Embryonic facial prominence (tissue), 1 donor: ENCODE results near the gene WNT6.

ENCODE experiments used
- DNase-seq: peaks from one replicate; pipeline ENCODE4 v3.0.0-alpha.2; 2016; ENCODE audit errors: extremely low spot score

Gene WNT6

DNA sequence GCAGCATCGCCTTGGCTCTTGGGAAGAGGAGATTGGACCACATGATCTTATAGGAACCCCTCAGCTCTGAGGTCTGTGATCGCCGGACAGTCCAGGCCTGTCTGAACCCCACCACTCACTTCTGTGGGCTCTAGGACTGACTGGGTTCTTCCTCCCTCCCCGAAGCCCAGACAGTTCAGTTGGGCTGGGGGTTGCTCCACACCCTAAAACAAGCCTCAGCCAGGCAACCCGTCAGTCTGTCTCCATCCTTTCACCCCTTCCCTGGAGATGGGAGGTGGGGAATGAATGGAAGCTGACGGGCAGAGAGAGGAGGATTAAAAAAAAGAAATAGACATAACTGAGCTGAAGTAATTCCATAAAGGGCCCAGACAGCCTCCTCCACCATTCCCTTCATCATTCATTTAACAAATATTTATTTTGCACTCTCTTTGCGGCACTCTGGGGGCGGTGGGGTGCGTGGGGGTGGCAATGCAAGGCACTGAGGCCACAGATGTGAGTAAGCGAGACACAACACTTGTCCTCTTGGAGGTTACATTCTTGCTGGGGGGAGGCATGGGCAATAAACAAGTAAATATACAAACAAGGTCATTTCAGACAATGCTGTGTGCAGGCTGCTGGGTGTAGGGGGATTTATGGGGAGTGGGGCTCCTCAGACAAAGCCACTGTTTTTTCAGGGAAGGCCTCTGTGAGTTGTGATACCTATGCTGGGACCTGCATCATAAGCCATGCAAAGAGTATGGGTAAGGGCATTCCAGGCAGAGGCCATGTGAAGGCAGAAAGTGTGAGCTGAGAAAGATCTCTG is 33.9 kb downstream of the WNT6 start:
- no peak for DNase-seq

DNA sequence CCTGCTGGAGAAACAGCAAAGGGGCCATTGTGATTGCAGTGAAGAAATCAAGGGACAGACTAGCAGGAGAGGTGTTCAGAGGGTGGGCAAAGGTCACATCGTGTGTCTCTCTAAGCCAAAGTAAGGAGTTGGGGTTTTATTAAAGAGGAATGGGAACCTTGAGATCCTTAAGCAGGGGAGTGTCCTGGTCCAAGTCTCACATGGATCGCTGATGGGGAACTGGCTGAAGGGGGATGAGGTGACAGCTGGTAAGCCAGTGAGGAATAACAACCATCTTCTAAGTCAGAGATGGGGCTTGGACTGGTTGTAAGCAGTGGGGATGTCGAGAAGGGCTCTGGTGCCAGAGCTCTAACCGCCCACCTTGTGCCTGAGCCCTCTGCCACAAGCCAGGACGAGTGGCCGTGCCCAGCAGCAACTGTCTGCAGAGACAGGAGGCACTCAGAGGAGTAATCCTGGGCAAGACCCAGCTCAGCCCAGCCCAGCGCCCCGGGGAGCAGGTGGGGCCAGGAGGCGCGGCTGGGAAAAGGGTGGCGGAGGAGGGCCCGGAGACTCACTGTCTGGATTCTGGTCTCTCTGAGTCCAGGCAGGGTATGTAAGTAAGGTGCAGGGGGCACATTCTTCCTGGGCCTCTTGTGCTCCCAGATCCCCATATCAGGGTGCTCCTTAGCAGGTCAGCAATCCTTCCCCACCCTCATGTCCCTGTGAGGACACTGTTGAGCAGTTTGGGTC is 34.7 kb downstream of the WNT6 start:
- DNase-seq, result no peak

DNA sequence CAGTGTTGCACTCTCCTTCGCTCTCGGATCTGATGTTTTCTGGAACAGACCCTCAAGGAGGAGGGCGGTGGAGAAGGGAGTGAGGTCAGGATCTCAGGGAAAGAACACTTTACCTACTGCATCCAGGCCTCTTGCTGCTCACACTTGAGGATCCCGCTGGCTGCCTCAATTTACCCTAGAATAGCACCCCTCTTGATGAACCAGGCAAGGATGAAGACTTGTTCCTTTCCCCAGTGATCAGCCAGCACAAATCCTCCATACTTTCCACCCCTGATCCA is 35.2 kb downstream of the WNT6 start:
- no peak for DNase-seq

DNA sequence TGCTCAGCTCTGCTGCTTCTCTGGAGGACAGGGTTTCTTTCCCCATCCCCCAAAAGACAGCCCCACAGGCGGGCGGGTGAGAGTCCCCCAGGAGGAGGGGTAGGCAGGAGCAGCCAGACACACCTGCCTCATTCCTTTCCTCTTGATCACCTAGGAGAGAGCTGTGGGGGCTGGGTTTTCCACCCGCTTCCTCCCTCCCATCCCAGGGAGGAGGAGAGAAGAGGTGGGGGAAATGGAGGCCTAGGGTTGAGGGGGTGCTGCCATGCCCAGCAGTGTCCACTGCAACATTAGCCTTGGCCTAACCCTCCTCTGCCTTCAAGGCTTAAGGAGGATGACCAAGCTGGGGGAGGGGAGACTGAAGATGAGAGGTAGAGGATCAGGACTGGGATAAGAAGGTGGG is 35.7 kb downstream of the WNT6 start:
- DNase-seq, result no peak

DNA sequence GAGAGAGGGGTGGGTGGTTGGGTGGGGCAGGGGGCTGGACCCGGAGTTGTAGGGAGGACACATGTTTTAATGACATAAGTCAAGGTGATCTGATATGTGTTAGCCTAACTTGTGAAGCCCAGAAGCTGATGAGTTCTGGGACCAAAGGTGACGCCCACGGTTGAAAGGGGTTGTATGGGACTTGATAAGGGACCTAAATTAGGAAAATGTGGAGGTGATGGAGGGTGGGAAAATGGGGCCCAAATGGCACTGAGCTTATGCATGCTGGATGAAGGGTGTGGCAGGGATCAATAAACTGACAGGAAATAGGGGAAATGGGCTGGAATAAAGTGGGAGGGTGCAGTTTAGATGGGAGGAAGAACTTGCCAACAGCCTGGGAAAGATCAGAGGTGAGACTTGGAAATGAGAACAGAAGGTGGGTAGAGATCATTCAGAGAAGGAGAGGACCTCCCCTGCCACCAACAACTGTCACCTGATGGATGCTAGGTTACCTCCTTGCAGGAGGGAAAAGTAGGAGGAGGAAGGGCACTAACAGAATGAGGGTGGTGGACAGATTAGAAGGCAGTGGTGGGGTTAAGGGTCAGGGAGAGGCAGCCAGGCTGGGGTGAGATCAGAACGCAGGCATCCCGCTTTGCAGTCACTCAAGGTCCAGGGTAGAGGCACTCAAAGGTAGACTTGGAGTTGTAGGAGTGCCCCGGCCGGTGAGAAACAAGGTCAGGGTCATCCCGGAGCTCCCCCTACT is 36.3 kb downstream of the WNT6 start:
- DNase-seq, result no peak

DNA sequence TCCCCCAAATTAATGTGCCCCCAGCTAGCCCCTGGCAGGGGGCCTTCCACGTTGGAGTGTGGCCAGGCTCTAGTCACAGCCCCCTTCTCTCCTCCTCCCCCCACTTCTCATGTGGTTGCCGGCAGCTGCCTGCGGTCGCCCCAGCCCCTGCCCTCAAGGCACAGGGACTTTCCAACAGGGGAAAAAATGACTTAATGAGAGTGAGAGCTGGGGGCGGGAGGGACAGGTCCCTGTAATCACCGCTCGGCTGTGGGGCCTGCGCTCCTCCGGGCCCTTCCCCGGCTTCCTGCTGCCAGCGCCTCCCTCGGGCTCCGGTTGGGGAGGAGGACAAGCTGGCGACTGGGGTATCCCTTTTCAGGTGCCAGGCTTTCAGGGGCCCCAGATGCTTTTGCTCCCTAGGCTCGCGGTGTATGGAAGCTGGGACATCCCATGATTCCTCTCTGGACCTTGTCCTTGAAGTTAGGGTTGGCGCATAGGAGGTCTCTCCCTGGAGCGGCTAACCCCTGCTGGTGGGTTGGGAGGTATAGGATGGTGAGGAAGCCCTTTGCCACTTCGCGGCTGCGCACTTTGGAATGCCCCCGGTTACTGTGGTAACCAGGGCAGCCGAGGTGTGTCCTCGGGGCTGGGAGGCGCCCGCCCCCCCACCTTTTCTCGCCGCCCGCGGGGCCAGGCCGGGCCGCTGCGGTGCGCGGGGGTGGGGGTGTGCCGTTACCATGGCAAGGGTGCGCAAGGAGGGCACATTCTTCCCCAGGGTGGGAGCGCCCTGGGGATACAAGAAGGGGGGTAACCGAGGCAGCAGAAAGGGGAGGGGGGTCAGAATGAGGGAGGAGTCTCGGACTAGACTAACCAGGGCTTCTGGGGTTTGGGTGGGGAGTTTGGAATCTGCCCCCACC is 37.1 kb downstream of the WNT6 start:
- DNase-seq, result no peak

DNA sequence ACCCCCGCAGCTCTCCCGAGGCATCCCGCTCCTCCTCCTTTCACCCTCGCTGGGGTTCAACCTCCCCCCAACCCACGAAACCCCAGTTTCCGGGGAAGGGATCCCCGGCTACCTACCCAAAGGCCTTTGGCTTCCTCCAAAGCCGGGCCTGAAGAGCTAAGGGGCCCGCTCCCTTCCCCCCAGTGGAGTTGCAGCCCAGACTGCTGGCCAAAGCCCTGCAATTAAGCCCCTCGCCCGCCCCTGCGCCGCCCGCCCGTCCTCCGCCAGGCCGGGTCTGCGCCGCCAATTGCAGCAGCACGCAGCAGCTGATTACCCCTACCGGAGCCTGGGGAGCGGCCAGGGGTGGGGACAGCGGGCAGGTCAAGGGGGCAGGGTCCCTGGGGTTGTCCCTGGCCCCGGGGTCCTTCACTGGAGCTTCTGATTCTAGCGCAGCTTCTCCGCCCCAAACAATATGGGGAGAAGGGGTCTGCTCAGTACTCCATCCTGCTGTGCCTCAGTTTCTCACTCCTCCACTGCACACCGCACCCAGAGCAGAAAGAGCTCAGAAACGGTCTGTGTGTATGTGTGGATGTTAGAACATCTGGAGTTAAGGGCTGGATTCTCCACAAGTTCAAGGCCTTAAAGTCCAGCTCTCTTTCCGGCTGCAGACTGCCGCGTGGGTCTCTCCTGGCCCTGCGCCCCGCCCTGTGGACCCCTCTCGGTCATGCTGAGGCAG is 37.9 kb downstream of the WNT6 start:
- DNase-seq, result no peak

DNA sequence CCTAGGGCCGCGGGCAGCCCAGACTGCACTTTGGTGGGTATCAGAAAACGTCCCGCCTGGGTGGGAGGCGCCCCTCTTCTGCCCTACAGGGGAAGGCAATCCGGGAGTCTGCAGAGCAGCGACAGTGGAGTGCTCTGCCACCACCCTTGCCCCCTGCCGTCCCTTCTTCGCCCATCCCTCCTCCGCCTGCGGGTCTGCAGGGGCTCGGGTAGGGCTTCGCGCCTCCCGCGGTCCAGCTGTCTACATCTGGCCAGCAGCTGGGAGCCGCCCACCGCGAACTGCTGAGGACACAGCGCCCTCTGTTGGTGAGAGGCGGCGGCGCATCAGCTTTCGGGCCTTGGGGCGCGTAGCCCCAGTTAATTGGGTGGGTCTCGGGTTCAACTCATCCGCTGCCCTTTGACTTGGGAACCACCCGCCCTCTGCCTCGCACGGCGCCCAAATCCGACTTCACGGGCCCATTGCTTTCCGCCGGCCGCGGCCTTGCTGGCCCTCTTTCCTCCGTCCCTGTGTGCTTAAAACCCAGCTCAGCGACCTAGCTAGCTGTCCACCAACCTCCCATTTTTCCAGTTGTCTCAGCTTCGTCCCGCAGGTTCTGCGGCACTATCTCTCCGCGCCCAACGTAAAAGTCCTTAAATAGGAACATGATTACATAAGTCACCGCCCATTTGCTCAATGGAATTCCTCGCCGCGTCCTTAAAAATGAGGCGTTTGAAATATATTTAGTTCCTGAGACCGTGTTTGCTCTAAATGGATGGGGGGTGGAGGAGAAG is 38.7 kb downstream of the WNT6 start:
- DNase-seq, result no peak

DNA sequence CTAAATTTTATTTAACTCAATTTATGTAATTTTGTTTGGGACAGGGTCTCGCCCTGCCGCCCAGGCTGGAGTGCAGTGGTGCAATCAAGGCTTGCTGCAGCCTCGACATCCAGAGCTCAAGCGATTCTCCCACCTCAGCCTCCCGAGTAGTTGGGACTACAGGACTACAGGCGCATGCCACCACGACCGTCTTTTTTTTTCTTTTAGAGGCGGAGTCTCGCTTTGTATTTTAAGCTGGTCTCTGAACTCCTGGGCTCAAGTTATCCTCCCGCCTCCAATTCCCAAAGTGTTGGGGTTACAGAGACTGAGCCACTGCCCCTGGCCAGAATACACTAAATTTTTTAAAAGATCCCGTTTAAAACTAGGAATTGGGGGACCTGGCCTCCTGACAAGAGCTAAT is 39.5 kb downstream of the WNT6 start:
- DNase-seq, result no peak

DNA sequence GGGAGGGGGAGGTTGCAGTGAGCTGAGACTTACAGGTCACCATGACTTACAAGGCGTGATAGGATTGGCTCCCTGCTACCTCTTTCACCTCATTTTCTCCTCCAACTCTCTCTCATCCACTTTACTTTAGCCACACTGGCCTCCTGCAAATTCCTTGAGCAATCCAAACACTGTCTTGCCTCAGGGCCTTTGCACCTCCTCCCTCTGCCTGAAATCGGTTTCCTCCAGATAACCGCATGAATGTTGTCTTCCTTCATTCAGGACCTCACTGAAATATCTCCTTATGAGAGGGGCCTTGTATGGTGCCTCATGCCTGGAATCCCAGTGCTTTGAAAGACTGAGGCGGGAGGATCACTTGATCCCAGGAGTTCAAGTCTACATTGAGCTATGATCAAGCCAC is 42.8 kb downstream of the WNT6 start:
- no peak for DNase-seq

DNA sequence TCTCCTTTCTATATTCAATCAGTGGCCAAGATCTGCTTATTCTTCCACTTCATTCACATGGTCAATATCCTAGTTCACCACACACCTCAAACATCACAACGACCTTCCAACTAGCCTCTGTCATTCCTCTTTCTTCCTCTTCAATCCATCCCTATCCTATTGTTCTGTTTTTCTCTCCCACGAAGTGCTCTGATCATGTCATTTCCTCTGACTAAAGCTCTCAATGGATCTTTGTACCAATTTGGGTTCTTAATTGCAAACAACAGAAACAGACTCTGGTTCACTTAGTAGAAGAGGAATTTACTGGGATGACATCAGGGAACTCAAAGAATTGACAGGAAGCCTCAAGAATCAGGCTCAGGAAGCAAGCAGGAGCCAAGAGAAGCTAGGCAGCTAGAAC is 44.6 kb downstream of the WNT6 start:
- DNase-seq, result no peak

DNA sequence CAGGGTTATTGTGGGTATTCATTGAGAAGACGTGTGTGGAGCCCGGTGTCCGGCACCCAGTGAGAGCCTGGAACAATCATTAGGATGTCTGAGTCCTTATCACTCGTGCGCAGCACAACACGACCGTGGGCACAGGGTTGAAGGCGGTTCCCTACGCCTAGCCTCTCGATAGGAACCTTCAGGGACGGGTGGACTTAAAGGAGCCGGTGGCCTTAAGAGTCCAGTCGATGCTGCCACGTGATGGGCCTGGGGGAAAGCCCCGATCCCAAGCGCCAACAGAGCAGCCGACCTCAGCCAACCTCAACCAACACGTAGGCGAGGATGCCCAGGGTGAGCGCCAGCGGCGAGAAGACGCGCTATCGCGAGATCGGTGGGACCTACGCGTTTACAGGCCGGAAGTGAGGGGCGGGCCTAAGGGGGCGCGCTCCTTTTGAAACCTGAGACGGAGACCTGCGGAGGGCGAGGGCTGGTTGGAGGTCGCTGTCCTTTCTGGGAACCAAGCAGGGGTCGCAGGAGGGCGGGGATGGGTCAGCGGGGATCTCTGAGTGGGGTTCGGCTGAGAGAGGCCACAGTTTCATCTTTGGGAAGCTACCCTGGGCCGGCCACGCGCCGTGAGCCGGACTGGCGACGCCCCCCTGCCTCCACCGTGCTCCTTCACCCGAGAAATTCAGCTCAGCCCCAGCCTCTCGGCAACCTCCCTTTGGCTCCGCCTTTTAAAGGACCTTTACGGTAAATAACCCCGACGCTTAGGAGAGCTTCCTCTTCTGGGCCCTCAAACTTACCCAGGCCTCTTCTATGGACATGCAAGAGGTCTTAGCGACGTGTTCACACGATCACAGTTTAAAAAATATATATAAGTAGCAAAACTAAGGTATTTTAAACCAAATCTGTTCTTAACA is 49.4 kb downstream of the WNT6 start:
- peak; percentile 77 for DNase-seq

DNA sequence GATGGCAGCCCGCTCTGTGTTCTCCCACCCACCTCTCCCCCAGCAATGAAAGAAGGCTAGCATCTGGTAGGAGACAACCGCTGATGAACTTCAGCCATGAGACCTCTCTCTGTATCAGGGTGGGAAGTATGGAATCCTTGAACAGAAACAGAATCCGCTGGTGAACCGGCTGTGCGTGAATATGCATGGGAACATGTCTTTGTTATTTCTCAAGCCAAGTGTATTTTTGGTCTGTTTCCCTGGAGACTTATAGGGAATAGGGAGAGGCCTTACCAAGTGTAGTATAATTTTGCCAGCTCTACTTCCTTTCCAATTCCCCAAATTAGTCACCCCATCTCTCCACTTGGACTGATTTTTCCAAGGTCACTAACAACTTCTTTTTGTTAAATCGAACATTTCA is 51.1 kb downstream of the WNT6 start:
- DNase-seq, result no peak

DNA sequence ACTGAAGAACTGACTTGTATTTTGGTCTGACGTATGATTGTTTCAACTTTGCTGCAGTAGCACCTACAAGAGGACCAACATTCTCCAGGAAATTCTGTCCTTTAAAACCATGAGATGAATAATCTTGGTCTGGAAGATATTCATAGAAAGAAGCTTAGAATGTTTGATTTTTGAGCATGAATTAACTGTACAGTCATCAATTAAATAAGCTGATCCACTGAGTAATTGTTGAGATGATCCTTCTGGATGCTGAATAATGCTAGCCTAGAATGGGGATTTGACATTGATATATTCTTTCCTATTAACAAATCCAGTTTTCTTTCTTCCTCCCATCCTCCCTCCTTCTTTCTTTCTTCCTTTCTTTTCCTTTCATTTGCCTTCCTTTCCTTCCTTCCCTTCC is 60.9 kb downstream of the WNT6 start:
- no peak for DNase-seq
